ENCODE results near the gene HDX.

The HDX gene

DNA sequence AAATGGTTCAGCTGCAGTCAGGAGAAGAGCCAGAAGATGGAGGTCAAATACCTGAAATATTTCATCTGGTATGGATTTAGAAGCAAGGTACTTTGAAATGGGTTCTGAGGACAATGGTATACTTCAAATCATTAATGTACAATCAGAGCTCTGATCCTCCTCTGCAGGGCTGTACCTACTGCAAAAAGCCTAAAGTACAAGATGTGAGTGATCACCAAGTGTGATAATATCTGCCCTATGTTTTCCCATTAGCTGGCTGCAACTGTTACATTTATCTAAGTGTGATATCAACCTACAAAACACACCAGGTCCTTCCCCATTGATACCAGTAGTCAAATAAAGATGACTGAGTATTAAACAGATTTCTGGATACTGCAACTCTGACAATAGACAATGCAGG, 25.1 kb downstream of the HDX start (continued):
- TF ChIP-seq, protein P1, sequence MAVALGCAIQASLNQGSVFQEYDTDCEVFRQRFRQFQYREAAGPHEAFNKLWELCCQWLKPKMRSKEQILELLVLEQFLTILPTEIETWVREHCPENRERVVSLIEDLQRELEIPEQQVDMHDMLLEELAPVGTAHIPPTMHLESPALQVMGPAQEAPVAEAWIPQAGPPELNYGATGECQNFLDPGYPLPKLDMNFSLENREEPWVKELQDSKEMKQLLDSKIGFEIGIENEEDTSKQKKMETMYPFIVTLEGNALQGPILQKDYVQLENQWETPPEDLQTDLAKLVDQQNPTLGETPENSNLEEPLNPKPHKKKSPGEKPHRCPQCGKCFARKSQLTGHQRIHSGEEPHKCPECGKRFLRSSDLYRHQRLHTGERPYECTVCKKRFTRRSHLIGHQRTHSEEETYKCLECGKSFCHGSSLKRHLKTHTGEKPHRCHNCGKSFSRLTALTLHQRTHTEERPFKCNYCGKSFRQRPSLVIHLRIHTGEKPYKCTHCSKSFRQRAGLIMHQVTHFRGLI (tag by site-specific recombination; IDR thresholded peaks at IDR 0.05): no peak
- no peak for TF ChIP-seq ZNF335 (tag by site-specific recombination; conservative IDR thresholded peaks at IDR 0.05)

DNA sequence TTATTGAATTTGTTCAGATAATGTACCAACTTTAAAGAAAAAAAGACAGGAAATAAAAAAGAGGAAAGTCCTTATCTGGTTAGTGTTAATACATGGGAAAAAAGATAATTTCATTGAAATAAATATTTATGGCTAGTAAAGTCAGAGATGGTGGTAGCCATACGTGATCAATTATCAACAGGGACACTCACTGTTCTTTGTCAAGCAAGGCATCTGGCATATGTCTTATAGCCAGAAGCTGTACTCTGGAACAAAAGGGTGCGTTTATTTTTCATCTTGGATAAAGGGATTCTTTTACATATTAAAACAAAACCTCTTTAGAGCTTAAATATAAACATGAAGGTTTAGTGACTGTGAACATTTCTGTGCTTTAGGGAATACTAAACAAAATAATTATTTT, 26.7 kb downstream of the HDX start:
- H3K27ac ChIP-seq (ENCODE audit: extremely low read depth, low read depth, low read length): no peak overlapping the region
- H3K4me1 ChIP-seq (ENCODE audit: control insufficient read depth, insufficient read depth, low read length): no peaks in the 10 kb centered on the region
- POLR2A ChIA-PET: no interaction called here
- TF ChIP-seq BCL11B (tag by site-specific recombination; IDR thresholded peaks at IDR 0.05; ENCODE audit: low read depth) (no peak), ZNF776 (tag by site-specific recombination; IDR thresholded peaks at IDR 0.05; ENCODE audit: borderline replicate concordance) (no peak), ZSCAN30 (tag by site-specific recombination; IDR thresholded peaks at IDR 0.05) (no peak), ZNF777 (tag by site-specific recombination; IDR thresholded peaks at IDR 0.05; ENCODE audit: borderline replicate concordance) (no peak), KLF7 (tag by site-specific recombination; IDR thresholded peaks at IDR 0.05; ENCODE audit: borderline replicate concordance) (no peak), ZNF658 (tag by site-specific recombination; IDR thresholded peaks at IDR 0.05) (no peak), ZBTB21 (tag by site-specific recombination; IDR thresholded peaks at IDR 0.05) (no peak), ZBTB8A (tag by site-specific recombination; IDR thresholded peaks at IDR 0.05) (no peak), ZNF585B (tag by site-specific recombination; IDR thresholded peaks at IDR 0.05) (no peak)
- TF ChIP-seq, protein P2, sequence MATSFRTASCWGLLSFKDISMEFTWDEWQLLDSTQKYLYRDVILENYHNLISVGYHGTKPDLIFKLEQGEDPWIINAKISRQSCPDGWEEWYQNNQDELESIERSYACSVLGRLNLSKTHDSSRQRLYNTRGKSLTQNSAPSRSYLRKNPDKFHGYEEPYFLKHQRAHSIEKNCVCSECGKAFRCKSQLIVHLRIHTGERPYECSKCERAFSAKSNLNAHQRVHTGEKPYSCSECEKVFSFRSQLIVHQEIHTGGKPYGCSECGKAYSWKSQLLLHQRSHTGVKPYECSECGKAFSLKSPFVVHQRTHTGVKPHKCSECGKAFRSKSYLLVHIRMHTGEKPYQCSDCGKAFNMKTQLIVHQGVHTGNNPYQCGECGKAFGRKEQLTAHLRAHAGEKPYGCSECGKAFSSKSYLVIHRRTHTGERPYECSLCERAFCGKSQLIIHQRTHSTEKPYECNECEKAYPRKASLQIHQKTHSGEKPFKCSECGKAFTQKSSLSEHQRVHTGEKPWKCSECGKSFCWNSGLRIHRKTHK (tag by site-specific recombination; IDR thresholded peaks at IDR 0.05): no peak
- TF ChIP-seq, protein P3, sequence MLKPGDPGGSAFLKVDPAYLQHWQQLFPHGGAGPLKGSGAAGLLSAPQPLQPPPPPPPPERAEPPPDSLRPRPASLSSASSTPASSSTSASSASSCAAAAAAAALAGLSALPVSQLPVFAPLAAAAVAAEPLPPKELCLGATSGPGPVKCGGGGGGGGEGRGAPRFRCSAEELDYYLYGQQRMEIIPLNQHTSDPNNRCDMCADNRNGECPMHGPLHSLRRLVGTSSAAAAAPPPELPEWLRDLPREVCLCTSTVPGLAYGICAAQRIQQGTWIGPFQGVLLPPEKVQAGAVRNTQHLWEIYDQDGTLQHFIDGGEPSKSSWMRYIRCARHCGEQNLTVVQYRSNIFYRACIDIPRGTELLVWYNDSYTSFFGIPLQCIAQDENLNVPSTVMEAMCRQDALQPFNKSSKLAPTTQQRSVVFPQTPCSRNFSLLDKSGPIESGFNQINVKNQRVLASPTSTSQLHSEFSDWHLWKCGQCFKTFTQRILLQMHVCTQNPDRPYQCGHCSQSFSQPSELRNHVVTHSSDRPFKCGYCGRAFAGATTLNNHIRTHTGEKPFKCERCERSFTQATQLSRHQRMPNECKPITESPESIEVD (tag by site-specific recombination; IDR thresholded peaks at IDR 0.05): no peak
- TF ChIP-seq, protein P4, sequence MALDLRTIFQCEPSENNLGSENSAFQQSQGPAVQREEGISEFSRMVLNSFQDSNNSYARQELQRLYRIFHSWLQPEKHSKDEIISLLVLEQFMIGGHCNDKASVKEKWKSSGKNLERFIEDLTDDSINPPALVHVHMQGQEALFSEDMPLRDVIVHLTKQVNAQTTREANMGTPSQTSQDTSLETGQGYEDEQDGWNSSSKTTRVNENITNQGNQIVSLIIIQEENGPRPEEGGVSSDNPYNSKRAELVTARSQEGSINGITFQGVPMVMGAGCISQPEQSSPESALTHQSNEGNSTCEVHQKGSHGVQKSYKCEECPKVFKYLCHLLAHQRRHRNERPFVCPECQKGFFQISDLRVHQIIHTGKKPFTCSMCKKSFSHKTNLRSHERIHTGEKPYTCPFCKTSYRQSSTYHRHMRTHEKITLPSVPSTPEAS (tag by site-specific recombination; IDR thresholded peaks at IDR 0.05): no peak
- CTCF ChIA-PET: interaction anchor here (0.6 to 1.5 kb wide), 3 partner anchors 28 to 523 kb away, joined by 3 to 6 read pairs (median 3); no protein-coding TSS in a partner anchor
- no peak overlapping the region for H3K4me3 ChIP-seq (ENCODE audit: low read depth, low read length)
- H3K36me3 ChIP-seq (ENCODE audit: control insufficient read depth in 2 of 2, insufficient read depth in 1 of 2, low read length in 2 of 2): no peaks in the 10 kb centered on the region
- H3K9me3 ChIP-seq (ENCODE audit: control insufficient read depth, insufficient read depth, low read depth, low read length): no peaks in the 10 kb centered on the region; the same call in 1 of the 2 replicates

DNA sequence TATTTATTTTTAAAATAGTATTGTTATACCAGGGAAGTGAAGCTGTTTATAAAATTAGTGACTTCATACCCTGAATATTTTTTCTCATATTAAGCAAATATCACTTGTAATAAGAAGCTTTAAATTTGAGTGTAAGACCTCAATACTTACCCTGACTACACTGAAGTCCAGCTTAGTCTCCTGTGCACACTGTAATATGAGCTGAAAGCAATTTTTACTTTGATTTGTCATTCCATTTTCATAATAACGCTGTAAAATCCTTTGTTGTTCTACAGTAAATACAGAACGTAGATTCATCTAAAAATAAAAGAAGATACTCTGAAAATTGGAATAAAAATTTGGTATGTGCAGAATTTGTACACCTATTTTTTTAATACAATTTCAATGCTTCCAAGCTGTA, 27.2 kb downstream of the HDX start:
- H3K36me3 ChIP-seq (ENCODE audit: control insufficient read depth in 2 of 2, insufficient read depth in 1 of 2, low read length in 2 of 2): no peaks in the 10 kb centered on the region; a peak in 1 of 3 replicates
- H3K9me3 ChIP-seq (ENCODE audit: control insufficient read depth, insufficient read depth, low read depth, low read length): no peaks in the 10 kb centered on the region; the same call in 1 of the 2 replicates
- no peak overlapping the region for H3K27ac ChIP-seq (ENCODE audit: extremely low read depth, low read depth, low read length)
- POLR2A ChIA-PET: no interaction called here
- no peak overlapping the region for H3K4me3 ChIP-seq (ENCODE audit: low read depth, low read length)
- CTCF ChIA-PET: interaction anchor here (0.6 to 1.5 kb wide), 2 partner anchors 29 to 522 kb away, joined by 3 to 6 read pairs; no protein-coding TSS in a partner anchor
- no peaks in the 10 kb centered on the region for H3K4me1 ChIP-seq (ENCODE audit: control insufficient read depth, insufficient read depth, low read length)
- TF ChIP-seq ZNF585B (tag by site-specific recombination; IDR thresholded peaks at IDR 0.05) (no peak), KLF9 (tag by site-specific recombination; IDR thresholded peaks at IDR 0.05; ENCODE audit: low read depth) (no peak), GLIS2 (tag by site-specific recombination; IDR thresholded peaks at IDR 0.05) (no peak), ZNF76 (tag by site-specific recombination; IDR thresholded peaks at IDR 0.05; ENCODE audit: borderline replicate concordance, low read depth) (no peak), GLIS1 (tag by site-specific recombination; IDR thresholded peaks at IDR 0.05) (no peak), ZNF404 (tag by site-specific recombination; IDR thresholded peaks at IDR 0.05) (no peak)
- TF ChIP-seq, protein P5, sequence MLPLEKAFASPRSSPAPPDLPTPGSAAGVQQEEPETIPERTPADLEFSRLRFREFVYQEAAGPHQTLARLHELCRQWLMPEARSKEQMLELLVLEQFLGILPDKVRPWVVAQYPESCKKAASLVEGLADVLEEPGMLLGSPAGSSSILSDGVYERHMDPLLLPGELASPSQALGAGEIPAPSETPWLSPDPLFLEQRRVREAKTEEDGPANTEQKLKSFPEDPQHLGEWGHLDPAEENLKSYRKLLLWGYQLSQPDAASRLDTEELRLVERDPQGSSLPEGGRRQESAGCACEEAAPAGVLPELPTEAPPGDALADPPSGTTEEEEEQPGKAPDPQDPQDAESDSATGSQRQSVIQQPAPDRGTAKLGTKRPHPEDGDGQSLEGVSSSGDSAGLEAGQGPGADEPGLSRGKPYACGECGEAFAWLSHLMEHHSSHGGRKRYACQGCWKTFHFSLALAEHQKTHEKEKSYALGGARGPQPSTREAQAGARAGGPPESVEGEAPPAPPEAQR (tag by site-specific recombination; IDR thresholded peaks at IDR 0.05): no peak
- TF ChIP-seq, protein P2 (tag by site-specific recombination; IDR thresholded peaks at IDR 0.05): no peak
- TF ChIP-seq, protein P6, sequence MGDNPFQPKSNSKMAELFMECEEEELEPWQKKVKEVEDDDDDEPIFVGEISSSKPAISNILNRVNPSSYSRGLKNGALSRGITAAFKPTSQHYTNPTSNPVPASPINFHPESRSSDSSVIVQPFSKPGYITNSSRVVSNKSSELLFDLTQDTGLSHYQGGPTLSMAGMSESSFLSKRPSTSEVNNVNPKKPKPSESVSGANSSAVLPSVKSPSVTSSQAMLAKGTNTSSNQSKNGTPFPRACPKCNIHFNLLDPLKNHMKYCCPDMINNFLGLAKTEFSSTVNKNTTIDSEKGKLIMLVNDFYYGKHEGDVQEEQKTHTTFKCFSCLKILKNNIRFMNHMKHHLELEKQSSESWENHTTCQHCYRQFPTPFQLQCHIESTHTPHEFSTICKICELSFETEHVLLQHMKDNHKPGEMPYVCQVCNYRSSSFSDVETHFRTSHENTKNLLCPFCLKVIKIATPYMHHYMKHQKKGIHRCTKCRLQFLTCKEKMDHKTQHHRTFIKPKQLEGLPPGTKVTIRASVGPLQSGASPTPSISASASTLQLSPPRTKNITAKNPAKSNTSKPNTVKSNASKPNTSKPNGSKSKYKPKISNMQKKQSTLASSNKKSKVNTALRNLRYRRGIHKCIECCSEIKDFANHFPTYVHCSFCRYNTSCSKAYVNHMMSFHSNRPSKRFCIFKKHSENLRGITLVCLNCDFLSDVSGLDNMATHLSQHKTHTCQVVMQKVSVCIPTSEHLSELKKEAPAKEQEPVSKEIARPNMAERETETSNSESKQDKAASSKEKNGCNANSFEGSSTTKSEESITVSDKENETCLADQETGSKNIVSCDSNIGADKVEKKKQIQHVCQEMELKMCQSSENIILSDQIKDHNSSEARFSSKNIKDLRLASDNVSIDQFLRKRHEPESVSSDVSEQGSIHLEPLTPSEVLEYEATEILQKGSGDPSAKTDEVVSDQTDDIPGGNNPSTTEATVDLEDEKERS (tag by site-specific recombination; IDR thresholded peaks at IDR 0.05): no peak
